Peyer's patch (tissue), 4 donors: ENCODE results near the gene VAV1. TPM values are rescaled to one million over a fixed set of nuclear protein-coding genes. Genes with fewer than 3 reads are reported as not detected.
A peak's percentile ranks its signal among the peaks of the same experiment; 100 is the strongest.

Experiments
- DNase-seq, 3 donors: peaks; one replicate each; pipeline ENCODE4 v3.0.0-alpha.2; 2017 to 2019
- H3K27ac ChIP-seq, 4 donors: fragments of 200-600 bp; sonication (generic); one replicate each; pipeline ENCODE4 v1.5.1; 2016 to 2019
- H3K27me3 ChIP-seq, 2 donors: fragments of 200-600 bp; sonication (generic); one replicate each; pipeline ENCODE4 v1.5.1; 2019
- H3K36me3 ChIP-seq, 3 donors: fragments of 200-600 bp; sonication (generic); one replicate each; pipeline ENCODE4 v1.5.1; 2016 to 2019
- H3K4me1 ChIP-seq, 4 donors: fragments of 200-600 bp; sonication (generic); one replicate each; pipeline ENCODE4 v1.5.1; 2016 to 2019
- H3K4me3 ChIP-seq, 4 donors: fragments of 200-600 bp; sonication (generic); 1 replicate in 3 of 4; 2 replicates in 1 of 4; pipeline ENCODE4 v1.5.1; 2016 to 2019; ENCODE audit warnings: mild to moderate bottlenecking in 1 of 4
- H3K9me3 ChIP-seq, 4 donors: fragments of 200-600 bp; sonication (generic); one replicate each; pipeline ENCODE4 v1.5.1; 2016 to 2019; ENCODE audit warnings: mild to moderate bottlenecking in 1 of 4
- POLR2A ChIP-seq, 2 donors: fragments of 450-650 bp; IDR thresholded peaks; one replicate each; pipeline ENCODE4 v1.5.1; 2017; ENCODE audit warnings: antibody characterized with exemption in 2 of 2, mild to moderate bottlenecking in 2 of 2, moderate library complexity in 2 of 2
- total RNA-seq, 4 donors: library from RNA; depleted of rRNA; stranded (reverse); fragments of >200 nt; gene quantifications; one replicate each; pipeline ENCODE4 v1.1.0, GENCODE V29; 2016
- TF ChIP-seq, protein P1 (sequence below), 6 experiments: fragments of 450-650 bp in 4 of 6; fragments of 200-600 bp in 2 of 6; sonication (generic) in 1 of 6; IDR thresholded peaks; one replicate each; pipeline ENCODE4 v1.5.1; 2017 to 2019; ENCODE audit warnings: antibody characterized with exemption in 6 of 6, mild to moderate bottlenecking in 3 of 6, moderate library complexity in 1 of 6

The VAV1 gene
- total RNA-seq, 4 donors from 2014 or later, result 7.0 to 57.8 (median 7.7) TPM

DNA sequence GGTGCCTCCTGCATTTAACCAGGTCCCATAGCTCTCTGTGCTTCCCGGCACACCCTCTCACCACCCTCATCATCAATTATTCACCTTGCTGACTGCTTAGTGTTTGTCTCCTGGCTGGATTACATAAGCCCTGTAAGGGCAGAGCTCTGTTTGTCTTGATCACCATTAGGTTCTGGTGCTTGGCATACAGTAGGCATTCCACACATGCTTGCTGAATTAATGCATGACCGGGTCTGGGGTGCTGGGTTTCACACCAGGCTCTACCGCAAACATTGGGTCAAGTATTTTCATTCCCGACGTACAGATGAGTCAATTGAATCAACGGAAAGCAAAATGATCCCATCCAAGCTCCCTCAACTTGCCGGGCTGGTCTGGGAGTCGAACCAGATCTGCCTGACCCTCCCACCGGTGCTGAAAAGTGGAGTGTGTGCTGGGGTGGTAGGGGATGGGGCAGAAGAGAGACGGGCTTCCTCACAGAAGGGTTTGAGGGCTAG lies 28.5 kb downstream of the VAV1 start:
- Histone ChIP-seq H3K27ac (peak overlapping the region; percentile 47 to 94 (median 69)), H3K9me3 (no peaks in the 10 kb centered on the region), H3K36me3 (no peaks in the 10 kb centered on the region), H3K4me3 (peak overlapping the region; percentile 33 to 49 (median 42)), H3K27me3 (no peaks in the 10 kb centered on the region), H3K4me1 (peaks cover 0 to 12% (median 4%) of the 10 kb centered on the region in 4 donors)
- no peak for DNase-seq
- TF ChIP-seq, protein P1, sequence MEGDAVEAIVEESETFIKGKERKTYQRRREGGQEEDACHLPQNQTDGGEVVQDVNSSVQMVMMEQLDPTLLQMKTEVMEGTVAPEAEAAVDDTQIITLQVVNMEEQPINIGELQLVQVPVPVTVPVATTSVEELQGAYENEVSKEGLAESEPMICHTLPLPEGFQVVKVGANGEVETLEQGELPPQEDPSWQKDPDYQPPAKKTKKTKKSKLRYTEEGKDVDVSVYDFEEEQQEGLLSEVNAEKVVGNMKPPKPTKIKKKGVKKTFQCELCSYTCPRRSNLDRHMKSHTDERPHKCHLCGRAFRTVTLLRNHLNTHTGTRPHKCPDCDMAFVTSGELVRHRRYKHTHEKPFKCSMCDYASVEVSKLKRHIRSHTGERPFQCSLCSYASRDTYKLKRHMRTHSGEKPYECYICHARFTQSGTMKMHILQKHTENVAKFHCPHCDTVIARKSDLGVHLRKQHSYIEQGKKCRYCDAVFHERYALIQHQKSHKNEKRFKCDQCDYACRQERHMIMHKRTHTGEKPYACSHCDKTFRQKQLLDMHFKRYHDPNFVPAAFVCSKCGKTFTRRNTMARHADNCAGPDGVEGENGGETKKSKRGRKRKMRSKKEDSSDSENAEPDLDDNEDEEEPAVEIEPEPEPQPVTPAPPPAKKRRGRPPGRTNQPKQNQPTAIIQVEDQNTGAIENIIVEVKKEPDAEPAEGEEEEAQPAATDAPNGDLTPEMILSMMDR (IDR thresholded peaks at IDR 0.05), result no peak
- no peak for TF ChIP-seq POLR2A (IDR thresholded peaks at IDR 0.05)

DNA sequence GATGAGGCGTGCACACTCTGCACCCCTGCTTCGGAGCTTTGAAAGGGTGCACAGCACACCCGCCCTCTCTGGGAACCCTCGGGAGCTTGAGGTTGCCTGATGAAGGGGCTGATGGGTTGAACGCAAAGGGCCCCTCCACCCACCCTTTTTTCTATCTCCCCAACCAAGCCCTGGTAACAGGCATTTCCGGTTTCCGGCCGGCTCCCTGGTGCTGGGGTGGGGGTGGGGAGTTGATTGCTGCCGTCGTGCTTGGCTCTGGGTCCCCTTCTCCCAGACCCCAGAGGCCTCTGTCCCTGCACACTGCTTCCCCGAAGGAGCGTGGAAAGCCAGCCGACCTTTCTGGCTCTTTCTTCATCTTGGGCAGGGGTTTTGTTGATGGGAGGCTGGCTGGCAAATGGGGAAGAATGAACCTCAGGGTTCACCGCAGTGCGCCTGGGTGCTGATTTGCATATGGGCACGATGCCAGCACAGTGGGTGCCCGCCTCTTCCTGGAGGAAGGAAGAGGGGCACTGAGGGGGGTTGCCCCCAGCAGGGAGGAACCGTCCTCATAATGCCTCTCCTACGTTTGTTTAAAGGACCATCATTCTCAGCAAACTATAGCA lies 29.1 kb downstream of the VAV1 start:
- H3K27ac ChIP-seq, result peak overlapping the region; percentile 47 to 94 (median 69)

DNA sequence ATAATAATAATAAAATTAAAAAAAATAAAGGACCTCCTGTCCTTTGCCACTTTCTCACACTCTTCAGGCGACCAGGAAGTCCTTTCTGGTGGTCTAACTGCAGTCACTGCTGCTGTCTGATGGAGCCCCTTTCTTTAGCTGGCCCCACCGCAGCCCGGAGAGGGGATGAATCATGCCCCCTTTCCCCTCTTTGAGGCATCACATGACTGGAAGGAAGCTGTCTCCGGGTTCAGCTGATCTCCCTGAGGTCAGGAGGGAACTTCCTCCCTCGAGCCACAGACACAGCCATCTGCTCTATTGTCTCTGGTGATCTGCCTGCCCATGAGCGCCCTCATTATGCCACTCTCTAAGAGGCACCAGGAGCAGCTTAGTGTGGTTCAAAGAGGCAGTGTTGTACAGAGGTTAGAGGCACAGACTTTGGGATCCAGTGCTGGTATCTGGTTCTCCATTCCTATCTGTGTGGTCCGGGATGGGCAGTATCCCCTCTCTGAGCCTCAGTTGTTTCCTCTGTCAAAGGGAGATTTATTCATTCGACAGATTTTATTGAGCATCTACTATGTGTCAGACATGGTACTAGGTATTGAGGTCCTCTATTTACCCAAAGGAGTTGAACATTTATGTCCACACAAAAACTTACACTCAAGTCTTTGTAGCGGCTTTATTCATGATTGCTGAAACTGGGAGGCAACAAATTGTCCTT lies 30.0 kb downstream of the VAV1 start:
- Histone ChIP-seq H3K36me3 (no peaks in the 10 kb centered on the region), H3K4me1 (peaks cover 0 to 12% (median 4%) of the 10 kb centered on the region in 4 donors), H3K27me3 (no peaks in the 10 kb centered on the region), H3K4me3 (peak overlapping the region in 1 of 4 donors; percentile 49), H3K27ac (peak overlapping the region; percentile 3 to 94 (median 58)), H3K9me3 (no peaks in the 10 kb centered on the region)
- DNase-seq, result peak in 2 of 3 donors; percentile 77 to 81
- no peak for TF ChIP-seq POLR2A (IDR thresholded peaks at IDR 0.05)
- TF ChIP-seq, protein P1 (IDR thresholded peaks at IDR 0.05), result peak in 1 of 6 experiments; percentile 8

More for the DNA sequence above, 29.1 kb downstream of the VAV1 start:
- Histone ChIP-seq H3K9me3 (no peaks in the 10 kb centered on the region), H3K4me3 (peak overlapping the region; percentile 33 to 49 (median 42)), H3K4me1 (peaks cover 0 to 12% (median 4%) of the 10 kb centered on the region in 4 donors), H3K36me3 (no peaks in the 10 kb centered on the region), H3K27me3 (no peaks in the 10 kb centered on the region)
- no peak for TF ChIP-seq POLR2A (IDR thresholded peaks at IDR 0.05)
- TF ChIP-seq, protein P1 (IDR thresholded peaks at IDR 0.05), result no peak
- DNase-seq, result peak; percentile 57 to 92 (median 91)

DNA sequence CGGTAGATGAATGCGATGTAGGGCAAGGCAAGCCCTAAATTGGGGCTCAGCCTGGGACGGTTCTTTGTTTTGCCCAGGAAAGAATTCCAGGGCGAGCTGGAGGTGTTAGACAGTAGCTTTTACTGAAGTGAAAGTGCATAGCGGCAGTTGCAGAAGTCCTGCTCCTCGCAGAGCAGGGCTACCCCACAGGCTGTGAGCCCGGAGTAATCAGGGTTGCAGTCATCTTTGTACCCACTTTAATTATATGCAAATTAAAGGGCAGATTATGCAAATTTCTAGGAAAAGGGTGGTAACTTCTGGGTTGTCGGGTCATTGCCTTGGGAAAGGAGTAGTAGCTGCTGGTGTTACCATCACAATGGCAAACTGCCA lies 30.5 kb downstream of the VAV1 start:
- no peaks in the 10 kb centered on the region for H3K36me3 ChIP-seq
- H3K27ac ChIP-seq, result peak overlapping the region; percentile 3 to 94 (median 58)
- no peaks in the 10 kb centered on the region for H3K9me3 ChIP-seq
- peak overlapping the region in 1 of 4 donors; percentile 49 for H3K4me3 ChIP-seq
- H3K4me1 ChIP-seq, result peaks cover 0 to 12% (median 4%) of the 10 kb centered on the region in 4 donors
- DNase-seq, result peak in 1 of 3 donors; percentile 51
- no peaks in the 10 kb centered on the region for H3K27me3 ChIP-seq
- TF ChIP-seq, protein P1 (IDR thresholded peaks at IDR 0.05), result no peak
- no peak for TF ChIP-seq POLR2A (IDR thresholded peaks at IDR 0.05)

DNA sequence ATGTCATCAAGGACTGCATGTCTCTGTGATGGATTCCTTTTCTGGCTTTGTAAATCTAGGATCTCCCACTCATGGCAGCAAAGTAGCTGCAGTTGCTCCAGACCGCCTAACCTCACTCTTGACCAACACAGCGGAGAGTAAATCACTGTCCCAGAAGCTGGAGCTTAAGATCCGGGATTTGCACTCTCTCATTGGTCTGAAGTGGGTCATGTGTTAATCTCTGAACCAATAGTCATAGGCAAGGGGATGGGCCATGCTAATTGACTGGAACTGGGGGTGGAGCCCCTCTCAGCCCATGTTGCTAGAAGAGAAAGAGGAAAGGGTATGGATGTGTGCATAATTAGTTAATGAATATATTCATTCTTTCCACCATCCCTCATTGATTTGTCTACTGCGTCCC lies 34.0 kb downstream of the VAV1 start:
- no peaks in the 10 kb centered on the region for H3K9me3 ChIP-seq
- H3K4me3 ChIP-seq, result no peak overlapping the region
- H3K27me3 ChIP-seq, result no peaks in the 10 kb centered on the region
- TF ChIP-seq, protein P1 (IDR thresholded peaks at IDR 0.05), result no peak
- TF ChIP-seq POLR2A (IDR thresholded peaks at IDR 0.05), result no peak
- DNase-seq, result no peak
- H3K36me3 ChIP-seq, result no peaks in the 10 kb centered on the region
- peaks cover 0 to 8% (median 0%) of the 10 kb centered on the region in 4 donors for H3K4me1 ChIP-seq
- H3K27ac ChIP-seq, result no peak overlapping the region
